ENCODE data around the gene GPD1L.
"Not testable (repeated sequence)": the region's sequence is repeated elsewhere in the genome, so short reads cannot be mapped to it uniquely, and the experiment has no call there.

Gene GPD1L

GRCh38 chr3:32106132-32106928, at the start of gene GPD1L:
Gene GPD1L, plus strand, starts transcription at chr3:32106620. Its CDS starts 92 bp downstream, at chr3:32106712.
- DNase-seq: peak; percentile 67

- DNase-seq: not testable (repeated sequence)
These were observed 48.0 kb upstream of the GPD1L start for GRCh38 chr3:32058465-32058864.

GRCh38 chr3:32062950-32063582, 43.4 kb upstream of the GPD1L start:
- DNase-seq: no peak

- DNase-seq: no peak
These were observed 39.7 kb upstream of the GPD1L start for GRCh38 chr3:32066686-32067085.

- not testable (repeated sequence) for DNase-seq
These were observed 32.2 kb upstream of the GPD1L start for GRCh38 chr3:32074194-32074593.

- DNase-seq: no peak
These were observed 29.9 kb upstream of the GPD1L start for GRCh38 chr3:32076566-32076965.

- no peak for DNase-seq
These were observed 28.9 kb upstream of the GPD1L start for GRCh38 chr3:32077260-32078084.

GRCh38 chr3:32078085-32078634, 28.3 kb upstream of the GPD1L start:
- DNase-seq: no peak

- no peak for DNase-seq
These were observed 27.6 kb upstream of the GPD1L start for GRCh38 chr3:32078864-32079263.

- no peak for DNase-seq
These were observed 23.7 kb upstream of the GPD1L start for GRCh38 chr3:32082721-32083120.

- no peak for DNase-seq
These were observed 22.6 kb upstream of the GPD1L start for GRCh38 chr3:32083702-32084270.

- DNase-seq: no peak
These were observed 21.6 kb upstream of the GPD1L start for GRCh38 chr3:32084870-32085269.

- DNase-seq: no peak
These were observed 20.0 kb upstream of the GPD1L start for GRCh38 chr3:32086464-32086863.

- no peak for DNase-seq
These were observed 16.9 kb upstream of the GPD1L start for GRCh38 chr3:32089476-32089875.

- DNase-seq: no peak
These were observed 13.2 kb upstream of the GPD1L start for GRCh38 chr3:32093204-32093603.

GRCh38 chr3:32095431-32095830, 11.0 kb upstream of the GPD1L start:
- DNase-seq: no peak

- no peak for DNase-seq
These were observed 8.7 kb upstream of the GPD1L start for GRCh38 chr3:32097768-32098167.

- DNase-seq: no peak
These were observed 7.9 kb upstream of the GPD1L start for GRCh38 chr3:32098528-32098927.

GRCh38 chr3:32100465-32100864, 6.0 kb upstream of the GPD1L start:
- no peak for DNase-seq

- DNase-seq: no peak
These were observed 4.1 kb upstream of the GPD1L start for GRCh38 chr3:32102289-32102688.

GRCh38 chr3:32104492-32104891, 1.9 kb upstream of the GPD1L start:
- DNase-seq: no peak

GRCh38 chr3:32105291-32106131, 909 bp upstream of the GPD1L start:
- DNase-seq: no peak

Measured in NCI-H2171 (cell line).